HepG2 (cell line): ENCODE measurements around the gene SAMM50. TPM values are rescaled to one million over a fixed set of nuclear protein-coding genes. Genes with fewer than 3 reads are reported as not detected.

Source experiments
- ARNT ChIP-seq: fragments of 450-650 bp; IDR thresholded peaks from 2 replicates; pipeline ENCODE4 v1.6.1; 2017
- FOXK2 ChIP-seq: fragments of 450-650 bp; IDR thresholded peaks from 2 replicates; pipeline ENCODE4 v1.6.1; 2016
- HNRNPK ChIP-seq: fragments of 200-400 bp; formaldehyde crosslinking; IDR thresholded peaks from 2 replicates; pipeline ENCODE4 v1.6.1; 2018; ENCODE audit warnings: low read length, low read depth, moderate library complexity, mild to moderate bottlenecking; ENCODE audit not compliant: poor library complexity, severe bottlenecking
- HNRNPLL ChIP-seq: fragments of 200-400 bp; formaldehyde crosslinking; IDR thresholded peaks from 2 replicates; pipeline ENCODE4 v1.6.1; 2017; ENCODE audit warnings: mild to moderate bottlenecking, low read depth, low read length; ENCODE audit not compliant: poor library complexity, severe bottlenecking
- NFKB2 ChIP-seq: sonication (generic); formaldehyde crosslinking; IDR thresholded peaks from 2 replicates; pipeline ENCODE4 v1.4.0; 2020; ENCODE audit warnings: missing genetic modification reagents, borderline replicate concordance
- RBFOX2 ChIP-seq: fragments of 200-400 bp; formaldehyde crosslinking; IDR thresholded peaks from 2 replicates; pipeline ENCODE4 v1.6.1; 2017; ENCODE audit warnings: low read depth, mild to moderate bottlenecking, low read length
- RBM39 ChIP-seq: fragments of 200-400 bp; formaldehyde crosslinking; IDR thresholded peaks from one replicate; pipeline ENCODE4 v1.6.1; 2018; ENCODE audit warnings: antibody characterized with exemption, mild to moderate bottlenecking, low read depth, low read length; ENCODE audit not compliant: poor library complexity, severe bottlenecking
- SIN3A ChIP-seq: IDR thresholded peaks from 2 replicates; pipeline ENCODE4 v1.6.1; 2011; ENCODE audit warnings: low read depth, mild to moderate bottlenecking, control low read depth, low read length, borderline replicate concordance
- ZNF251 ChIP-seq: sonication (generic); formaldehyde crosslinking; IDR thresholded peaks from 2 replicates; pipeline ENCODE4 v1.9.0; 2021; ENCODE audit warnings: mild to moderate bottlenecking, missing genetic modification reagents
- ZNF292 ChIP-seq: sonication (generic); formaldehyde crosslinking; IDR thresholded peaks from 2 replicates; pipeline ENCODE4 v1.8.1; 2022; ENCODE audit warnings: mild to moderate bottlenecking, low read depth, missing genetic modification reagents, borderline replicate concordance
- ZNF44 ChIP-seq: sonication (generic); formaldehyde crosslinking; IDR thresholded peaks from 2 replicates; pipeline ENCODE4 v1.5.1; 2020; ENCODE audit warnings: mild to moderate bottlenecking, missing genetic modification reagents
- ZNF451 ChIP-seq: sonication (generic); formaldehyde crosslinking; IDR thresholded peaks from 2 replicates; pipeline ENCODE4 v1.5.0; 2020; ENCODE audit warnings: mild to moderate bottlenecking, missing genetic modification reagents
- ZNF670 ChIP-seq: sonication (generic); formaldehyde crosslinking; IDR thresholded peaks from 2 replicates; pipeline ENCODE4 v1.8.0; 2022; ENCODE audit warnings: mild to moderate bottlenecking, missing genetic modification reagents, borderline replicate concordance
- ZNF720 ChIP-seq: sonication (generic); formaldehyde crosslinking; IDR thresholded peaks from 2 replicates; pipeline ENCODE4 v1.4.0; 2020; ENCODE audit warnings: missing genetic modification reagents
- polyA plus RNA-seq, 8 experiments: library from polyadenylated mRNA; depleted of rRNA in 3 of 8; stranded (reverse) in 7 of 8; unstranded in 1 of 8; fragments of >200 nt; fragmentation: Illumina TruSeq in 4 of 8; extraction: Trizol in 4 of 8; gene quantifications; 2 replicates each; pipeline versions ENCODE4 v1.2.1 to v1.2.3, GENCODE V29; 2011 to 2016; ENCODE audit warnings: low read depth in 4 of 8, missing spikeins in 1 of 8, mixed read lengths in 1 of 8; ENCODE audit not compliant: insufficient read depth in 1 of 8
- total RNA-seq, 5 experiments: library from RNA; depleted of rRNA; stranded (reverse); fragments of >200 nt; fragmentation: Illumina TruSeq; extraction: Trizol; gene quantifications; 2 replicates each; pipeline ENCODE4 v1.2.3, GENCODE V29; 2016; ENCODE audit warnings: low read depth in 1 of 5
- TF ChIP-seq, protein P1 (sequence below): IDR thresholded peaks from 2 replicates; pipeline ENCODE4 v1.6.1; 2016; ENCODE audit warnings: low read depth, control low read depth
- TF ChIP-seq, protein P2 (sequence below): sonication (generic); formaldehyde crosslinking; IDR thresholded peaks from 2 replicates; pipeline ENCODE4 v1.4.0; 2020; ENCODE audit warnings: missing genetic modification reagents
- TF ChIP-seq, protein P3 (sequence below): sonication (generic); formaldehyde crosslinking; IDR thresholded peaks from 2 replicates; pipeline ENCODE4 v1.4.0; 2020; ENCODE audit warnings: low read depth, mild to moderate bottlenecking, missing genetic modification reagents
- TF ChIP-seq, protein P4 (sequence below): sonication (generic); formaldehyde crosslinking; conservative IDR thresholded peaks from 2 replicates; pipeline ENCODE4 v1.5.0; 2020; ENCODE audit warnings: missing genetic modification reagents
- TF ChIP-seq, protein P5 (sequence below): sonication (generic); formaldehyde crosslinking; IDR thresholded peaks from 2 replicates; pipeline ENCODE4 v1.5.0; 2020; ENCODE audit warnings: mild to moderate bottlenecking, missing genetic modification reagents, borderline replicate concordance

Gene SAMM50
- total and polyA plus RNA-seq, 2 of the 13 experiments (the other 11 are each of a cell fraction or from before 2014, with no cell fraction given), result 34.7 to 63.4 TPM

DNA sequence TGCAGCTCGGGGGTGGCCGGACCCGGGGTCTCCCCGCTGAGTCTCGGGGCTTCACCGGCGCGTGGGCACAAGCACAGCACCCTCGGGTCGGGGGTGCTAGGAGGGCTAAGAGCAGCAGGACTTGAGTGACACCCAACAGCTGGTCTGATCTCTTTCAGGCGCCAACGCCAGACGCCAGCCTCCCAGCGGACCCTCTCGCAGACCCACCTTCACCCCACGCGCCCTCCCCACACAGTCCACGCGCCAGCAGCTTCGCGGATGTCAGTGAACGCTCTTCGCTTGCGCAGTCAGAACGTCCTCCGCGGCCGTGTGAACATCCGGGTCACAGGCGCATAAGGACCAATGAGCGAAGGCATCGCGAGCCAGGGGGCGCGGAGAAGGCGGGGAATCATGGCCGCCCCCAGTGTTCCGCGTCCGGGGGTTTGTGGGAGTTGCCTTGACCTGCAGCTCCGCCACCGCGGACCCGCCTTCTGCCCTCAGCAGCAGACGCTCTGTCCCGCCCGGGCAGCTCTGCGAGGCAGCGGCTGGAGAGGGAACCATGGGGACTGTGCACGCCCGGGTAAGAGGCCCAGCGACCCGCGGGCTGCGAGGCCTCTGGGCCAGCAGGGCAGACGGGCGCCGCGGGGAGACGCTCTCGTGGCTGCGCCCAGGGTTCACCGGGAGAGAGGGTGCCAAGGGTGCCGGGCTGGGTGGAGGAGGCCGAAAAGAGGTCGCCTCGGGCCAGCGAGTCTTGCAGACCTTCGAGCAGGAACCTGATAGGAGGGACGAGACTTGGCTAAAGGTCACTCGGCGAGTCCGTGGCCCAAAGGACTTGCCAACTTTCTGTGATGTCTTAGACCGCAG, at the start of gene SAMM50 (continued):
- TF ChIP-seq, protein P1, sequence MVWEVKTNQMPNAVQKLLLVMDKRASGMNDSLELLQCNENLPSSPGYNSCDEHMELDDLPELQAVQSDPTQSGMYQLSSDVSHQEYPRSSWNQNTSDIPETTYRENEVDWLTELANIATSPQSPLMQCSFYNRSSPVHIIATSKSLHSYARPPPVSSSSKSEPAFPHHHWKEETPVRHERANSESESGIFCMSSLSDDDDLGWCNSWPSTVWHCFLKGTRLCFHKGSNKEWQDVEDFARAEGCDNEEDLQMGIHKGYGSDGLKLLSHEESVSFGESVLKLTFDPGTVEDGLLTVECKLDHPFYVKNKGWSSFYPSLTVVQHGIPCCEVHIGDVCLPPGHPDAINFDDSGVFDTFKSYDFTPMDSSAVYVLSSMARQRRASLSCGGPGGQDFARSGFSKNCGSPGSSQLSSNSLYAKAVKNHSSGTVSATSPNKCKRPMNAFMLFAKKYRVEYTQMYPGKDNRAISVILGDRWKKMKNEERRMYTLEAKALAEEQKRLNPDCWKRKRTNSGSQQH, result peak; percentile 54; the same call in 1 of the 2 replicates
- TF ChIP-seq RBFOX2 (peak; percentile 93), RBM39 (peak; percentile 92), ZNF251 (no peak), ZNF44 (CRISPR knock-in tag) (peak; percentile 22; the same call in 1 of the 2 replicates), HNRNPK (peak; percentile 33), ZNF451 (CRISPR knock-in tag) (peak; percentile 68), FOXK2 (no peak), ARNT (no peak), ZNF720 (CRISPR knock-in tag) (no peak), ZNF292 (CRISPR knock-in tag) (no peak), SIN3A (0 out of 2 replicates have a peak, but pooled peaks have one; percentile 72), ZNF670 (CRISPR knock-in tag) (peak; percentile 77; the same call in 1 of the 2 replicates), NFKB2 (CRISPR knock-in tag) (peak; percentile 68; the same call in 1 of the 2 replicates), HNRNPLL (peak; percentile 85)
- TF ChIP-seq, protein P2, sequence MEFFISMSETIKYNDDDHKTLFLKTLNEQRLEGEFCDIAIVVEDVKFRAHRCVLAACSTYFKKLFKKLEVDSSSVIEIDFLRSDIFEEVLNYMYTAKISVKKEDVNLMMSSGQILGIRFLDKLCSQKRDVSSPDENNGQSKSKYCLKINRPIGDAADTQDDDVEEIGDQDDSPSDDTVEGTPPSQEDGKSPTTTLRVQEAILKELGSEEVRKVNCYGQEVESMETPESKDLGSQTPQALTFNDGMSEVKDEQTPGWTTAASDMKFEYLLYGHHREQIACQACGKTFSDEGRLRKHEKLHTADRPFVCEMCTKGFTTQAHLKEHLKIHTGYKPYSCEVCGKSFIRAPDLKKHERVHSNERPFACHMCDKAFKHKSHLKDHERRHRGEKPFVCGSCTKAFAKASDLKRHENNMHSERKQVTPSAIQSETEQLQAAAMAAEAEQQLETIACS, result peak; percentile 33; the same call in 1 of the 2 replicates
- TF ChIP-seq, protein P3, sequence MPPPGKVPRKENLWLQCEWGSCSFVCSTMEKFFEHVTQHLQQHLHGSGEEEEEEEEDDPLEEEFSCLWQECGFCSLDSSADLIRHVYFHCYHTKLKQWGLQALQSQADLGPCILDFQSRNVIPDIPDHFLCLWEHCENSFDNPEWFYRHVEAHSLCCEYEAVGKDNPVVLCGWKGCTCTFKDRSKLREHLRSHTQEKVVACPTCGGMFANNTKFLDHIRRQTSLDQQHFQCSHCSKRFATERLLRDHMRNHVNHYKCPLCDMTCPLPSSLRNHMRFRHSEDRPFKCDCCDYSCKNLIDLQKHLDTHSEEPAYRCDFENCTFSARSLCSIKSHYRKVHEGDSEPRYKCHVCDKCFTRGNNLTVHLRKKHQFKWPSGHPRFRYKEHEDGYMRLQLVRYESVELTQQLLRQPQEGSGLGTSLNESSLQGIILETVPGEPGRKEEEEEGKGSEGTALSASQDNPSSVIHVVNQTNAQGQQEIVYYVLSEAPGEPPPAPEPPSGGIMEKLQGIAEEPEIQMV (CRISPR knock-in tag), result peak; percentile 96
- TF ChIP-seq, protein P4, sequence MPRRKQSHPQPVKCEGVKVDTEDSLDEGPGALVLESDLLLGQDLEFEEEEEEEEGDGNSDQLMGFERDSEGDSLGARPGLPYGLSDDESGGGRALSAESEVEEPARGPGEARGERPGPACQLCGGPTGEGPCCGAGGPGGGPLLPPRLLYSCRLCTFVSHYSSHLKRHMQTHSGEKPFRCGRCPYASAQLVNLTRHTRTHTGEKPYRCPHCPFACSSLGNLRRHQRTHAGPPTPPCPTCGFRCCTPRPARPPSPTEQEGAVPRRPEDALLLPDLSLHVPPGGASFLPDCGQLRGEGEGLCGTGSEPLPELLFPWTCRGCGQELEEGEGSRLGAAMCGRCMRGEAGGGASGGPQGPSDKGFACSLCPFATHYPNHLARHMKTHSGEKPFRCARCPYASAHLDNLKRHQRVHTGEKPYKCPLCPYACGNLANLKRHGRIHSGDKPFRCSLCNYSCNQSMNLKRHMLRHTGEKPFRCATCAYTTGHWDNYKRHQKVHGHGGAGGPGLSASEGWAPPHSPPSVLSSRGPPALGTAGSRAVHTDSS (CRISPR knock-in tag), result no peak; the same call in 1 of the 2 replicates
- TF ChIP-seq, protein P5, sequence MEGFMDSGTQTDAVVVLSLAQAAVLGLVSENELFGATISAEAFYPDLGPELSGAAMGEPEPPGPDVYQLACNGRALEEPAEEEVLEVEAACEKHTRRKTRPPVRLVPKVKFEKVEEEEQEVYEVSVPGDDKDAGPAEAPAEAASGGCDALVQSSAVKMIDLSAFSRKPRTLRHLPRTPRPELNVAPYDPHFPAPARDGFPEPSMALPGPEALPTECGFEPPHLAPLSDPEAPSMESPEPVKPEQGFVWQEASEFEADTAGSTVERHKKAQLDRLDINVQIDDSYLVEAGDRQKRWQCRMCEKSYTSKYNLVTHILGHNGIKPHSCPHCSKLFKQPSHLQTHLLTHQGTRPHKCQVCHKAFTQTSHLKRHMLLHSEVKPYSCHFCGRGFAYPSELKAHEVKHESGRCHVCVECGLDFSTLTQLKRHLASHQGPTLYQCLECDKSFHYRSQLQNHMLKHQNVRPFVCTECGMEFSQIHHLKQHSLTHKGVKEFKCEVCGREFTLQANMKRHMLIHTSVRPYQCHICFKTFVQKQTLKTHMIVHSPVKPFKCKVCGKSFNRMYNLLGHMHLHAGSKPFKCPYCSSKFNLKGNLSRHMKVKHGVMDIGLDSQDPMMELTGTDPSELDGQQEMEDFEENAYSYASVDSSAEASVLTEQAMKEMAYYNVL (CRISPR knock-in tag), result peak; percentile 79; the same call in 1 of the 2 replicates
